ENCODE measurements around the gene UGT1A9.
"Not testable (repeated sequence)": the region's sequence is repeated elsewhere in the genome, so short reads cannot be mapped to it uniquely, and the experiment has no call there.

Gene UGT1A9

DNA sequence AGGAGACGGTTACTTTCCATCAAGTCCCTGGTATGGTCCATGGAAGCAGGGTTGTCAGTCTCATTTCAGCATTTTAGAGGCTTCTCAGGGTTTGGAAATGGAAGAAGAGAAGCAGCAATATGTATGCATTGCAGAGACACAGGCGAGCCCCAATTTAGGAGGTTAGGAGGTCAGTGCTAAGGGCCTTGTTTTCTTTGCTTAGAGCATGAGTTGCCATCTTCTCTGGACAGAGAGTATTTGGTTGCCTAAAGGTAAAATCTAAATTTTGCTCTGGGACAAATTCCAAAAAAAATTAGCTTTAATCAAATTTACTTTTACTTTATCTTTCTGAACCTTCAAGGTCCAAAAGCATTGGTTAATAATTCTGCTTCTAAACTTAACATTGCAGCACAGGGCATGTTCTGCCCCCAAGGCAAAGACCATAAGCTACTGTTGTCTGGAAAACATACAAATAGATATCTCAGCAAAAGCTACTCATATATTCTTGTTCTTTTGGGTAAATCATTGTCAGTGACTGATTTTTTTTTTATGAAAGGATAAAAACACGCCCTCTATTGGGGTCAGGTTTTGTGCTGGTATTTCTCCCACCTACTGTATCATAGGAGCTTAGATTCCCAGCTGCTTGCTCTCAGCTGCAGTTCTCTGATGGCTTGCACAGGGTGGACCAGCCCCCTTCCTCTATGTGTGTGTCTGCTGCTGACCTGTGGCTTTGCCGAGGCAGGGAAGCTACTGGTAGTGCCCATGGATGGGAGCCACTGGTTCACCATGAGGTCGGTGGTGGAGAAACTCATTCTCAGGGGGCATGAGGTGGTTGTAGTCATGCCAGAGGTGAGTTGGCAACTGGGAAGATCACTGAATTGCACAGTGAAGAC is at the start of gene UGT1A9:
TSS of gene UGT1A9 (plus strand) at position 609 of the 872 bp plus-strand sequence. CDS start at position 646, 37 bp downstream.
- no peak for DNase-seq
- intact Hi-C loops (cut with DNase I), result no loop called here

DNA sequence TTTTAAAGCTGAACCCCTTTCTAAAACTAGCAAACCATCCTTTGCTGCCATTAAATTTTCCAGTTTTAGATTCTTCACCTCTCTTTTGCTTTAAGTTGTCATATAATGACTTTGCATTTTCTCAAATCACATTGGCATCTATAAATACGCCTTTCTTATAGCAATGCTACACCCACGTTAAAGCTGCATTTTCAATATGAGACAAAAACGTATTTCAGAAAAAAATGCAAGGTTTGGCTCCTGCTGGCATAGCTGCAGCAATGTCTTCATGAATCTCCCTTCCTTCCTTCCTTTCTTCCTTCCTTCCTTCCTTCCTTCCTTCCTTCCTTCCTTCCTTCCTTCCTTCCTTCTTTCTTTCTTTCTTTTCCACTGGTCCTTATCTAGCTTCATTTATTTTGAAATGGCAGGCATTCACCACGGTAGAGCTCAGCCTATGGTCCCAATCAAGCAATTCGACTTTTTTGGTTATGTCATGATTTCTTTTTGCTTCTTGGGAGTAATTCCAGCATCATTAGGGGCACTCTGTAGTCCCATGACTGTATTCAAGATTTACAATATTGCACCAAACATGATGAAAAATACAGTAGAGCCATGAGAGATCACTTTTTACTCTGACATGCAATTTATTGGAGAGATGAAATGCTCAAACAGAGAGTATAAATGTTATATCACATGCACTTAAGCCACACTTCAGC is 44.2 kb upstream of the UGT1A9 start:
- intact Hi-C loops (cut with DNase I), result no loop called here
- DNase-seq, result no peak

GRCh38 chr2:233636306-233636705 is 35.4 kb upstream of the UGT1A9 start, which contains the start of gene UGT1A10:
UGT1A10 (plus strand) TSS chr2:233636448; CDS start chr2:233636523, 75 bp downstream.
- intact Hi-C loops (cut with DNase I); DNase-seq: not testable (repeated sequence)

- DNase-seq, result no peak
- intact Hi-C loops (cut with DNase I), result no loop called here
Measured at GRCh38 chr2:233638836-233639235, 32.9 kb upstream of the UGT1A9 start.

- DNase-seq, result no peak
- intact Hi-C loops (cut with DNase I), result no loop called here
Measured at GRCh38 chr2:233639860-233640259, 31.8 kb upstream of the UGT1A9 start.

DNA sequence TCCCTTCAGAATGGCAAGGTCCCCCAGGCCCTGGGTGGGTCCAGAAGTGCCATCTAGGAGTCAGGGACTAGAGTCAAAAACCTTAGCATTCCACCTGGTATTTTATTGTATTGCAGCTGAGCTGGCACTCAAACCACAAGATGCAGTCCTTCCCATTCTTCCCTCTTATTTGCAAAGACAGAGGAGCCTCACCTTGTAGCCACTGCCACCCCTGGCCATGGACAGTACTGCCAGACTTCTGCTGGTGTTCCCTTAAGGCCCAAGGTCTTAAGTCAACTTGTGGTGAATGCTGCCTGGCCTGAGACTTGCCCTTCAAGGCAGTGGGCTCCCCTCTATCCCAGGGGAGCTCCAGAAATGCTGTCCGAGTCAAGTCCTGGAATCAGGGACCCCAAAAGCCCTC is 28.6 kb upstream of the UGT1A9 start:
- intact Hi-C loops (cut with DNase I), result no loop called here
- DNase-seq, result peak in 1 of 10 donors; percentile 57

- DNase-seq; intact Hi-C loops (cut with DNase I): not testable (repeated sequence)
Measured at GRCh38 chr2:233646033-233646432, 25.7 kb upstream of the UGT1A9 start.

- intact Hi-C loops (cut with DNase I), result no loop called here
- DNase-seq, result no peak
Measured at GRCh38 chr2:233650981-233651380, 20.7 kb upstream of the UGT1A9 start.

GRCh38 chr2:233651430-233651829 is 20.3 kb upstream of the UGT1A9 start:
- intact Hi-C loops (cut with DNase I), result no loop called here
- no peak for DNase-seq

GRCh38 chr2:233654501-233654900 is 17.2 kb upstream of the UGT1A9 start:
- no peak for DNase-seq
- intact Hi-C loops (cut with DNase I), result no loop called here

- no peak for DNase-seq
- intact Hi-C loops (cut with DNase I), result no loop called here
Measured at GRCh38 chr2:233655043-233655442, 16.7 kb upstream of the UGT1A9 start.

GRCh38 chr2:233655943-233656342 is 15.8 kb upstream of the UGT1A9 start:
- intact Hi-C loops (cut with DNase I), result not testable (repeated sequence)

GRCh38 chr2:233656443-233656842 is 15.3 kb upstream of the UGT1A9 start:
- DNase-seq, result no peak
- intact Hi-C loops (cut with DNase I), result no loop called here

More at GRCh38 chr2:233655943-233656342, 15.8 kb upstream of the UGT1A9 start:
- not testable (repeated sequence) for DNase-seq

DNA sequence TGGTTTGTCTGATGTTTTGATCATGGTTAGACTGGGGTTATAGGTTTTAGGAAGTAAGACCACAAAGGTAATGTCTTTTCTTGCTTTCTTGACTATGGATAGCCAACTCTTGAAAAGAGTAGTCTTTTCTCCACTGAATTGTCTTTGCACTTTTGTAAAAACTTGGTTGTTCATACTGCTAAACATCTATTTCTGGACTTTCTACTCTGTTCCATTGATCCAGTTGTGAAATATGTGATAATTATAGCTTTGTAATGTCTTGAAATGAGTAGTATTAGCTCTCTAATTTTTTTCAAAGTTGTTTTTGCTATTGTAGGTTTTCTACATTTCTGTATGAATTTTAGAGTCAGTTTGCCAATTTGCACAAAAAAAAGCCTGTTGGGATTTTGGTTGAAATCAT is 13.1 kb upstream of the UGT1A9 start:
- DNase-seq, result no peak
- intact Hi-C loops (cut with DNase I), result no loop called here

DNA sequence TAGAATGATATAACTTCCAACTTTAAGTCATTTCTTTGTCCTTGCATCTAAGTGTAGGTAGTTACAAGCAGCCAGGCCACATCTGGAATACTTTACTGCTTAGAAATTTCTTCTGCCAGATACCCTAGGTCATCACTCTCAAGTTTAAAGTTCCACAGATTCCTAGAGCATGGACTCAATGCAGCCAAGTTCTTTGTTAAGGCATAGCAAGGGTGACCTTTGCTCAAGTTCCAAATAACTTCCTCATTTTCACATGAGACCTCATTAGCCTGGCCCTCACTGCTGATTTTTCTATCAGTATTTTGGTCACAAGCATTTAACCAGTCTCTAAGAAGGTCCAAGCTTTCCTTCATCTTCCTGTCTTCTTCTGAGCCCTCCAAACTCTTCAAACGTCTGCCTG is 7.8 kb upstream of the UGT1A9 start:
- intact Hi-C loops (cut with DNase I), result no loop called here
- no peak for DNase-seq

DNA sequence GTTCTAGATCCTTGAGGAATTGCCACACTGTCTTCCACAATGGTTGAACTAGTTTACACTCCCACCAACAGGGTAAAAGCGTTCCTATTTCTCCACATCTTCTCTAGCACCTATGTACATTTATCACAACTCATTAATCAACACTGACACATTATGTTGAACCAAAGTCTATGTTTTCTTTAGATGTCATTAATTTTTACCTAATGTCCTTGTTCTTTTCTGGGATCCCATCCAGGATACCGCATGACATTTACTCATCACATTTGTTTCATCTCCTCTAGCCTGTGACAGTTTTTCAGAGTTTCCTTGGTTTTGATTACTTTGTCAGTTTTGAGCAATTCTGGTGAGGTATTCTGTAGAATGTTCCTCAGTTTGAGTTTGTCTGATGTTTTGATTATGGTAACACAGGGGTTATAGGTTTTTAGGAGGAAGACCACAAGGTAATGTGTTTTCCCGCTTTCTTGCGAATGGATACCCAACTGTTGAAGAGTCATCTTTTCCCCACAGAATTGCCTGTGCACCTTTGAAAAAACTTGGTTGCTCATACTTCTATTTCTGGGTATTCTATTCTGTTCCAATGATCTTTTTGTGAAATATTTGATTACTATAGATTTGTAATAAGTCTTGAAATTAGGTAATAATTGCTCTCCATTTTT is 3.0 kb upstream of the UGT1A9 start:
- intact Hi-C loops (cut with DNase I), result no loop called here
- no peak for DNase-seq

GRCh38 chr2:233672886-233673285 is 1.2 kb downstream of the UGT1A9 start:
- no peak for DNase-seq
- intact Hi-C loops (cut with DNase I), result no loop called here

DNA sequence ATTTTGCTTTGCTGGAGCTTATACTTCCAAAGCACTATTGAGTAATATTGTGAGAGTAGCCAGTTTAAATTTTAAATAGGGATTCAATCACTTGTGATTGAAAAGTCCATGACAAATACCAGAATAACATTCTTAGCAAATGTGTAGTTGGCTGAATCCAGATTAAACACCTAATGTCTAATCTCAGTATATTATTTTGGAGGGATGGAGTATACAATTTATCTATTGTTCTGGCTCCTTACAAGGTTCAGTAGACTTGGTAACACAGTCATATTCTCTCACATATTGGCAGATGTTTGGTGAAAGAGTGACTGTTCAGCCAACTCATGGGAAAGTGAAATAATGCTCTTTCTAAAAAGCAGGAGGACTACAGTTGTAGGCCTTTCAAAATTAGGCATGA is 2.2 kb downstream of the UGT1A9 start:
- no peak for DNase-seq
- intact Hi-C loops (cut with DNase I), result no loop called here

GRCh38 chr2:233674314-233674713 is 2.6 kb downstream of the UGT1A9 start:
- intact Hi-C loops (cut with DNase I), result no loop called here
- DNase-seq, result no peak

DNA sequence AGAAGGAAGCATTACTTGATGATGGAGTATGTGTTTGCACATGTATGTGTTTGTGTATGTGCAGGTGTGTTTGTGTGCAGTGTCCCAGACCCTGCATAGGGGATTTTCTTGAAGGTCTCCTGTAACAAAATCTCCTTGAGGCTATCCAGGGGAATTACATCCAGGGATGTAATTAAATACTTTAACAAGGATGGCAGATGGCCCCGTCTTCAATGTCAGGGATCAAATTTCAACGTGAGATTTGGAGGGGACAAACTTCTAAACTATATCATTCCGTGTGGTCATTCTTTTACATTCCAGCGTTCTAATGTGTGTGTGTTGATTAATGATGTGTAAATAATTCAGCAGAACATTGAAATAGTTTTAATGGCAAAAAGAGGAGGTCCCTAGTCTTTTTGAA is 3.3 kb downstream of the UGT1A9 start:
- intact Hi-C loops (cut with DNase I), result no loop called here
- no peak for DNase-seq

- intact Hi-C loops (cut with DNase I), result no loop called here
- no peak for DNase-seq
Measured at GRCh38 chr2:233676046-233676445, 4.3 kb downstream of the UGT1A9 start.
